A172 (cell line): ENCODE data around the gene ZNF384. TPM values are rescaled to one million over a fixed set of nuclear protein-coding genes. Genes with fewer than 3 reads are reported as not detected.
A peak's percentile ranks its signal among the peaks of the same experiment; 100 is the strongest.
"Not testable (repeated sequence)": the region's sequence is repeated elsewhere in the genome, so short reads cannot be mapped to it uniquely, and the experiment has no call there.

Experiments used
- DNase-seq: peaks from one replicate; pipeline ENCODE4 v3.0.0-alpha.2; 2015; ENCODE audit warnings: low spot score
- total RNA-seq: library from RNA; depleted of rRNA; stranded (reverse); fragments of >200 nt; shearing (Covaris generic); gene quantifications from 2 replicates; pipeline ENCODE4 v1.2.3, GENCODE V29; 2014; rRNA removed

Gene ZNF384
- 6.4 and 9.2 TPM in 2 replicates for total RNA-seq

GRCh38 chr12:6688999-6689882 lies at the start of gene ZNF384:
Gene ZNF384 (minus strand): TSS chr12:6689375. CDS start chr12:6679520, 9,855 bp downstream.
- peak; percentile 97 for DNase-seq

GRCh38 chr12:6736754-6737153 lies 47.6 kb upstream of the ZNF384 start:
- no peak for DNase-seq

- DNase-seq = peak; percentile 38
These were observed 46.4 kb upstream of the ZNF384 start for GRCh38 chr12:6735448-6736191.

GRCh38 chr12:6734506-6735387 lies 45.6 kb upstream of the ZNF384 start:
- no peak for DNase-seq

- DNase-seq = no peak
These were observed 41.0 kb upstream of the ZNF384 start for GRCh38 chr12:6730169-6730568.

- DNase-seq = no peak
These were observed 40.0 kb upstream of the ZNF384 start for GRCh38 chr12:6729186-6729585.

GRCh38 chr12:6725350-6725749 lies 36.2 kb upstream of the ZNF384 start:
- no peak for DNase-seq

- peak; percentile 16 for DNase-seq
These were observed 35.2 kb upstream of the ZNF384 start for GRCh38 chr12:6724409-6724797.

GRCh38 chr12:6723607-6724408 lies 34.6 kb upstream of the ZNF384 start, which contains the start of gene COPS7A:
Gene COPS7A (plus strand): TSS chr12:6724046. CDS start chr12:6724657, 611 bp downstream.
- peak; percentile 90 for DNase-seq

GRCh38 chr12:6722863-6723262 lies 33.7 kb upstream of the ZNF384 start:
- no peak for DNase-seq

GRCh38 chr12:6716874-6717437 lies 27.8 kb upstream of the ZNF384 start:
- DNase-seq = no peak

GRCh38 chr12:6716031-6716873 lies 27.1 kb upstream of the ZNF384 start:
- DNase-seq = not testable (repeated sequence)

GRCh38 chr12:6708960-6709394 lies 19.8 kb upstream of the ZNF384 start:
- DNase-seq = no peak

GRCh38 chr12:6708351-6708750 lies 19.2 kb upstream of the ZNF384 start:
- DNase-seq = not testable (repeated sequence)

- no peak for DNase-seq
These were observed 14.5 kb upstream of the ZNF384 start for GRCh38 chr12:6703631-6704030.

GRCh38 chr12:6701078-6701768 lies 12.0 kb upstream of the ZNF384 start:
- DNase-seq = no peak

- no peak for DNase-seq
These were observed 11.5 kb upstream of the ZNF384 start, which contains the start of gene PIANP for GRCh38 chr12:6700646-6701051. Gene PIANP (minus strand): TSS chr12:6700815. CDS start chr12:6698061, 2,754 bp downstream.

- DNase-seq = no peak
These were observed 10.9 kb upstream of the ZNF384 start for GRCh38 chr12:6699989-6700645.
